IPS-18a (cell line): ENCODE data around the gene MYO3B.
"Not testable (repeated sequence)": the region's sequence is repeated elsewhere in the genome, so short reads cannot be mapped to it uniquely, and the experiment has no call there.

Experiments used
- H3K27ac ChIP-seq: one replicate; pipeline ENCODE4 v1.5.1; 2013; ENCODE audit warnings: low read length
- H3K27me3 ChIP-seq: one replicate; pipeline ENCODE4 v1.6.1; 2013; ENCODE audit warnings: mild to moderate bottlenecking, low read length; ENCODE audit not compliant: control insufficient read depth, insufficient read depth
- H3K36me3 ChIP-seq: one replicate; pipeline ENCODE4 v1.6.1; 2013; ENCODE audit warnings: low read depth, low read length; ENCODE audit not compliant: control insufficient read depth
- H3K4me1 ChIP-seq: one replicate; pipeline ENCODE4 v1.6.1; 2013; ENCODE audit warnings: low read depth, low read length; ENCODE audit not compliant: control insufficient read depth
- H3K4me3 ChIP-seq: one replicate; pipeline ENCODE4 v1.5.1; 2013; ENCODE audit warnings: low read length
- H3K9ac ChIP-seq: one replicate; pipeline ENCODE4 v1.6.1; 2013; ENCODE audit warnings: mild to moderate bottlenecking, low read length, moderate library complexity
- H3K9me3 ChIP-seq: one replicate; pipeline ENCODE4 v1.6.1; 2013; ENCODE audit warnings: low read depth, low read length; ENCODE audit not compliant: control insufficient read depth

Gene MYO3B

DNA sequence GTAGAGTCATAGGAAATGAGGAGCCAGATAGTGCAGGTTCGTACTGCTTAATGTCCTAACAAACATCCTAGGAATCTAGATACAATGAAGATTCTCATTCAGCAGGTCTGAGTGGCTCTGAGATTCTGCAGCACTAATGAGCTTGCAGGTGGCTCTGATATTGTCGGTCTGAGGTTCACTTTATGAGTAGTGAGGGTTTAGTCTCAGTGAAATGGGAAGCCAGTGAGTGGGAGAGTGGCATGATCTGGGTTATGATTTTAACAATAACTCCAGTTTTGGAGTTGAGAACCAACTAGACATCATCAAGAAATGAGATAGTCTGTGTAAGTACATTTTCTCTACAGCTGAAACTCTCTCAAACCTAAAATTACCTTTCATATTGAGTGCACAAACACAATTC, 370.4 kb downstream of the MYO3B start:
- Histone ChIP-seq H3K36me3 (no peaks in the 10 kb centered on the region), H3K4me3 (no peak overlapping the region), H3K27me3 (no peaks in the 10 kb centered on the region), H3K27ac (no peak overlapping the region), H3K9me3 (peaks cover 9% of the 10 kb centered on the region), H3K4me1 (no peaks in the 10 kb centered on the region), H3K9ac (no peak overlapping the region)

- H3K9ac ChIP-seq: no peak overlapping the region
- peaks cover 4% of the 10 kb centered on the region for H3K9me3 ChIP-seq
- no peak overlapping the region for H3K4me3 ChIP-seq
- no peaks in the 10 kb centered on the region for H3K27me3 ChIP-seq
- H3K4me1 ChIP-seq: no peaks in the 10 kb centered on the region
- H3K36me3 ChIP-seq: no peaks in the 10 kb centered on the region
- no peak overlapping the region for H3K27ac ChIP-seq
Measured at GRCh38 chr2:170550501-170550900, 372.6 kb downstream of the MYO3B start.

DNA sequence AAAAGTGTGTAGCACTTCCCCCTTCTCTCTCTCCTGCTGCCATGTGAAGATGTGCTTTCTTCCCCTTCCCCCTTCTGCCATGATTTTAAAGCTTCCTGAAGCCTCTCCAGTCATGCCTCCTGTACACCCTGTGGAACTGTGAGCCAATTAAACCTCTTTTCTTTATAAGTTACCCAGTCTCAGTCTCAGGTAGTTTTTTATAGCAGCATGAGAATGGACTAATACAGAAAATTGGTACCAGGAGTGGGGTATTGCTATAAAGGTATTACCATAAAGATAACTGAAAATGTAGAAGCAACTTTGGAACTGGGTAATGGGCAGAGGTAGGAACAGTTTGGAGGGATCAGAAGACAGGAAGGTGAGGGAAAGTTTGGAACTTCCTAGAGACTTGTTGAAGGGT, 374.0 kb downstream of the MYO3B start:
- H3K27ac ChIP-seq, H3K36me3 ChIP-seq, H3K9me3 ChIP-seq: not testable (repeated sequence)

DNA sequence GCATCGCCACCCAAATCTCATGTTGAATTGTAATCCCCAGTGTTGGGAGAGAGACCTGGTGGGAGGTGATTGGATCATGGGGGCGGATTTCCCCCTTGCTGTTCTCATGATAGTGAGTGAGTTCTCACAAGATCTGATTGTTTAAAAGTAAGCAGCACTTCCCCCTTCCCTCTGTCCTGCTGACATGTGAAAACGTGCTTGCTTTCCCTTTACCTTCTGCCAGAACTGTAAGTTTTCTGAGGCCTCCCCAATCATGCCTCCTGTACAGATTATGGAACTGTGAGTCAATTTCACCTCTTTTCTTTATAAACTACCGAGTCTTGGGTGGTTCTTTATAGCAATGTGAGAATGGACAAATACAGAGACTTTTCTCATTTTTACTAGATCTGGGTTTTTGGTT, 375.8 kb downstream of the MYO3B start:
- Histone ChIP-seq H3K4me1 (no peaks in the 10 kb centered on the region), H3K27ac (no peak overlapping the region), H3K9ac (no peak overlapping the region), H3K9me3 (peaks cover 4% of the 10 kb centered on the region), H3K27me3 (no peaks in the 10 kb centered on the region), H3K36me3 (no peaks in the 10 kb centered on the region), H3K4me3 (no peak overlapping the region)

More for the DNA sequence above, 374.0 kb downstream of the MYO3B start:
- not testable (repeated sequence) for H3K9ac ChIP-seq, H3K4me1 ChIP-seq, H3K27me3 ChIP-seq, H3K4me3 ChIP-seq

DNA sequence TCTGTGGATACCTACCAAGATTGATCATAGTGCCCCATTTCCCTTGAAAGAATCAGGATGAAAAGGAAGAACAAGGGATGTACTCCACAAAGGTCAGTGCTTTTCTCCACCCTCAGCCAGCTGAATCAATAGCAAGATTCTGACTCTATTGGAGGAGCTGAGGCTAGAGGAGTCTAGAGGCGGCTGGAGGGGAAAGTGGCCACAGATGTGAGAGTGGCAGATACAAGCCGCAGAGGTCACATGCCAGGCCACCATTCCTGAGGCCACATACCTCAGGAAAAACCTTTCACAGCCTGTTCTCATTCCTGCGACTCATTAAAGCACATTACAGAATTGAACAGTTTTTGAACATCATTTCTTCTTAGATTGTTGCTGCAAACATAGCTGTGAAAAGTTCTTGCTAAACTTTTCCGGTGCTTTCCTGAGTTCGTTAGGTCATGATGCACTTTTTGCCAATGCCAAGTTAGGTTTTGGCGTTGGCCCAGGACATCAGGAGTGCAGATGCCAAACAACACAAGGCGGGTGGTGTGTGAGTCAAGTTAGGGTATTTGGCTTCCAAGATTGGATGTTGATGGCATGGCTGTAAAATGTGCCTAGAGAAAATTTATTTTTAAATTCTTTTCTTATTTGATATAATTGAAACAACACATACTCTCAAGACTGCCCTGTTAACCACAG, 376.5 kb downstream of the MYO3B start:
- peaks cover 4% of the 10 kb centered on the region for H3K9me3 ChIP-seq
- no peaks in the 10 kb centered on the region for H3K27me3 ChIP-seq
- no peak overlapping the region for H3K9ac ChIP-seq
- no peaks in the 10 kb centered on the region for H3K4me1 ChIP-seq
- no peaks in the 10 kb centered on the region for H3K36me3 ChIP-seq
- no peak overlapping the region for H3K27ac ChIP-seq
- H3K4me3 ChIP-seq: no peak overlapping the region

DNA sequence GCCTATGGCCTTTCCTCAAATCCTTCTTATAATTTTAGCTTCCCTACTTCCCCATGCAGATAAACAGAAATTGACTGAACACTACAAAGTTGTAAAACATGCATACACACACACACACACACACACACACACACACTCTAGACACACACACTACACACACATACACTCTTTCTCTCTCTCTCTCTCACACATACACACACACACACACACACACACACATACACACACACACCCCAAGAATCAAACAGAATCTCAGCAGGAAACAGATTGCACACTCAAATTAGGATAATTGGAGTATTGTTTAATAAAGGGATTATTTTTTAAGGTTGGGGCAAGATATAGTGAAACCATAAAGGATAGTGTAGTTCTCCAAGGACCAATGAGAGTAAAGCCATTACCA, 385.0 kb downstream of the MYO3B start:
- Histone ChIP-seq H3K9me3 (no peaks in the 10 kb centered on the region), H3K27ac (no peak overlapping the region), H3K4me1 (no peaks in the 10 kb centered on the region), H3K9ac (no peak overlapping the region), H3K4me3 (no peak overlapping the region), H3K27me3 (no peaks in the 10 kb centered on the region), H3K36me3 (no peaks in the 10 kb centered on the region)

- Histone ChIP-seq H3K36me3 (no peaks in the 10 kb centered on the region), H3K27ac (no peak overlapping the region), H3K9me3 (no peaks in the 10 kb centered on the region), H3K4me3 (no peak overlapping the region), H3K27me3 (no peaks in the 10 kb centered on the region), H3K9ac (no peak overlapping the region), H3K4me1 (no peaks in the 10 kb centered on the region)
Measured at GRCh38 chr2:170563401-170563800, 385.5 kb downstream of the MYO3B start.

- Histone ChIP-seq H3K36me3 (no peaks in the 10 kb centered on the region), H3K9me3 (no peaks in the 10 kb centered on the region), H3K4me3 (no peak overlapping the region), H3K4me1 (no peaks in the 10 kb centered on the region), H3K9ac (no peak overlapping the region), H3K27ac (no peak overlapping the region), H3K27me3 (no peaks in the 10 kb centered on the region)
Measured at GRCh38 chr2:170566138-170566537, 388.2 kb downstream of the MYO3B start.

- H3K9ac ChIP-seq: no peak overlapping the region
- H3K36me3 ChIP-seq: no peaks in the 10 kb centered on the region
- H3K27me3 ChIP-seq: no peaks in the 10 kb centered on the region
- H3K4me1 ChIP-seq: no peaks in the 10 kb centered on the region
- no peak overlapping the region for H3K4me3 ChIP-seq
- no peak overlapping the region for H3K27ac ChIP-seq
- H3K9me3 ChIP-seq: no peaks in the 10 kb centered on the region
Measured at GRCh38 chr2:170567429-170567828, 389.5 kb downstream of the MYO3B start.

- H3K9ac ChIP-seq: no peak overlapping the region
- no peak overlapping the region for H3K4me3 ChIP-seq
- H3K36me3 ChIP-seq: no peaks in the 10 kb centered on the region
- no peaks in the 10 kb centered on the region for H3K27me3 ChIP-seq
- H3K9me3 ChIP-seq: no peaks in the 10 kb centered on the region
- H3K27ac ChIP-seq: no peak overlapping the region
- peaks cover 3% of the 10 kb centered on the region for H3K4me1 ChIP-seq
Measured at GRCh38 chr2:170568511-170568910, 390.6 kb downstream of the MYO3B start.

GRCh38 chr2:170571612-170572011, 393.7 kb downstream of the MYO3B start:
- H3K4me3 ChIP-seq: no peak overlapping the region
- H3K27me3 ChIP-seq: no peaks in the 10 kb centered on the region
- H3K9ac ChIP-seq: no peak overlapping the region
- H3K4me1 ChIP-seq: peaks cover 10% of the 10 kb centered on the region
- no peak overlapping the region for H3K27ac ChIP-seq
- no peaks in the 10 kb centered on the region for H3K36me3 ChIP-seq
- no peaks in the 10 kb centered on the region for H3K9me3 ChIP-seq

DNA sequence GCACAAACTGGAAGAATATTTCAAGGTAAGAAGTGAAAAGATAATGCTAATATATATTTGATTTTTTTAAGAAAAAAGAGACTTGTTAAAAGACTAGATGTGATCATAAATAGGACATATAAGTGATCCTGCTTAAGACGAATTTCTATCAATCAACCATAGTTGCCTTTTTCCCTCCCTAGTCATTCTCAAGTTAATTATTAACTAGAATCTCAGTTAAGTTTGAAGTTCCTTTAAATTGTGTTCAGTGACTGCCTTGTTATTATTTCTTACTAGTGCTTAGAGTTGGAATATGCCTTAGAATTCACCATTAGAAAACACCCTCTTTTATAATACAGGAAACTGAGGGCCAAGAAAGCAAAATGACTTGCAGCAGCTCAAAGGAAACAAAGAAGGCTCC, 395.7 kb downstream of the MYO3B start:
- H3K4me1 ChIP-seq: peaks cover 10% of the 10 kb centered on the region
- no peak overlapping the region for H3K9ac ChIP-seq
- H3K4me3 ChIP-seq: no peak overlapping the region
- H3K9me3 ChIP-seq: no peaks in the 10 kb centered on the region
- no peak overlapping the region for H3K27ac ChIP-seq
- no peaks in the 10 kb centered on the region for H3K27me3 ChIP-seq
- H3K36me3 ChIP-seq: no peaks in the 10 kb centered on the region
